ENCODE measurements around the gene TTC7B.

Gene TTC7B

GRCh38 chr14:90576581-90576980 is 239.6 kb downstream of the TTC7B start:
- peak; percentile 63 for DNase-seq (ENCODE audit: low spot score)

- no peak for DNase-seq (ENCODE audit: low spot score)
These were observed 240.4 kb downstream of the TTC7B start for GRCh38 chr14:90575781-90576180.

DNA sequence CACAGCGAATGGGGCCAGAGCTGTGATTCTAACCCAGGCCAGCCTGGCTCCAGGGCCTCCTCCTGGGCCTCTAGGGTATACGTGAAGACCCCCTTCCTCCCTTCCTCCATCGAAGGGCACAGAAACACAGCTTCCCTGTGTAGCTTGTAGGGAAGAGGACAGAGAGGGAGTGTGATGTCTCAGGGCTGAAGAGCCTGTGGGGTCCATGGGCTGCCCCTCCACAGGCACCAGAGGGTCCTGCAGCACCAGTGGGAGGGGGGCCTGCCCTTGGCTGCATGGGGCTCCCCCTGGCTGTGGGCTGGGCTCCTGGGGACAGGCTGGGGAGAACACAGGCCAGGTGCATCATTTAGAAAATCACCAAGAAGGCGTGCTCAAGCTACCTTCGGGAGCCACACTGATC is 240.9 kb downstream of the TTC7B start:
- no peak for DNase-seq (ENCODE audit: low spot score)

- DNase-seq (ENCODE audit: low spot score) = no peak
These were observed 241.8 kb downstream of the TTC7B start for GRCh38 chr14:90574188-90575131.

- no peak for DNase-seq (ENCODE audit: low spot score)
These were observed 242.7 kb downstream of the TTC7B start for GRCh38 chr14:90573385-90574105.

DNA sequence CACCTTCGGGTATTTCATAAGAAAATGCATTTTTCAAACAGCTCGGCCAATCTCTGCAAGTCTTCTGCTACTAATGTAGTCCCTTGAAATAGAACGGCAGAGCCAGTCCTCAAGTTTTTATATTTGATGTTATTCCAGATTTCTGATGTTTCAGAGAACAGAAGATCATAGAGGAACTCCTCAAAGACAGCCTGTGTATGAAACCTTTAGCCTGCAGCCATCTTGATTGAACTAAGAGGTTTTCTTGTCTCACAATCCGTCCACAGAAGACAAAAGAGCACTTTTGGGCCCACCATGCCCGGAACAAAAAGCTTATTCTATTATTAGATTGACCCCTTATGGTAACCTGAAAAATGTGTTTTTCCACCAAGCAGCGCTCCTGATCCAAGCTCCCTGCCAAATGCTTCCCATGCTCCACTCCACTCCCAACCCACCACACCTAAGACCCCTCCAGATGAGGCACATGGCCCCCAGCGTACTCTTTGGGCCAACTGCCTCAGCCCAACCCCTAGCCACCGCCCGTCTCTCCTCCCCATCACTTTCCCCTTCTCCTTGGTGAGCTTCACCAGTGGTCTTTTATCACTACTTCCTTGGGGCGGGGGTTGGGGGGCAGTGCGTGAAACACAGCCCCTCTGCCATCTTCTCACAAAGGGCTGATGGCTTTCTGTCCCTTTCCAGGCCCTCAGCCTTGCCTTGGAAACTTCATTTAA is 243.6 kb downstream of the TTC7B start:
- no peak for DNase-seq (ENCODE audit: low spot score)

DNA sequence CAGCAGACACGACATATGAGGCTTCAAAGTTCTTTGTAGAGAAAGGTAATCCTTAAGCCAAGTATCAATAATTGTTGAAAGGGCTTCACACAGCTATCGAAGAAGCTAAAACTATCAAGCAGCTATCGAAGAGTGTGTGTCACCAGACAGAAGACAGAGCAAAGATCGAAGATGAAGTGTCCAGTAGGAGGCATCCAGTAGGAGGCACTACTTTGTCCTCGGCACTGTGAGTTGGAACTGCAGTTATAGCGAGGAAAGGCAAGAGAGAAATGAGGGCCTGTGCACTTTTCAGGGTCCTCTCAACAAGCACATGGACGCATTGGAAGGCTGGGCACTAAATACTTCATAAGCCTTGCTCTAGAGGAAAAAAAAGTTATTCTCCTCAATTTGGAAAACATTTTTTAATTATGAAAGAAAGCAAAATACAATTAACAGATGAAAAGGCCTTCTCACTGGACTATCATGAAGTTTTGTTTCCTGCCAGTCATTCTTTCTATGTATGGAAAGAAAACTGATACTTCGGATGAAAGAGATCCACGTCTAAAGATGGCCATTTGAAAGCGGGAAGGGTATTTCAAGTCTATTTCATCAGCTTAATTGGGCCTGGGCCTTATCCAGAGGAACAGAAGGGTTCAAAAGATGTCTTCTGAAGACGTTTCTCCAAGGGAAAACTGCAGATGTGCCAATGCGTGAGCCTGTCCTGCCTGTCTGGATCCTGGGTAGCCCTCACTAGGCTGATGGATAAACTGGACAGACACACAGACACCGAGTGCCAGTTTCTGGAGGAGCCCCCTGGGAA is 244.9 kb downstream of the TTC7B start:
- DNase-seq (ENCODE audit: low spot score) = no peak

- no peak for DNase-seq (ENCODE audit: low spot score)
These were observed 245.8 kb downstream of the TTC7B start for GRCh38 chr14:90570461-90570860.

DNA sequence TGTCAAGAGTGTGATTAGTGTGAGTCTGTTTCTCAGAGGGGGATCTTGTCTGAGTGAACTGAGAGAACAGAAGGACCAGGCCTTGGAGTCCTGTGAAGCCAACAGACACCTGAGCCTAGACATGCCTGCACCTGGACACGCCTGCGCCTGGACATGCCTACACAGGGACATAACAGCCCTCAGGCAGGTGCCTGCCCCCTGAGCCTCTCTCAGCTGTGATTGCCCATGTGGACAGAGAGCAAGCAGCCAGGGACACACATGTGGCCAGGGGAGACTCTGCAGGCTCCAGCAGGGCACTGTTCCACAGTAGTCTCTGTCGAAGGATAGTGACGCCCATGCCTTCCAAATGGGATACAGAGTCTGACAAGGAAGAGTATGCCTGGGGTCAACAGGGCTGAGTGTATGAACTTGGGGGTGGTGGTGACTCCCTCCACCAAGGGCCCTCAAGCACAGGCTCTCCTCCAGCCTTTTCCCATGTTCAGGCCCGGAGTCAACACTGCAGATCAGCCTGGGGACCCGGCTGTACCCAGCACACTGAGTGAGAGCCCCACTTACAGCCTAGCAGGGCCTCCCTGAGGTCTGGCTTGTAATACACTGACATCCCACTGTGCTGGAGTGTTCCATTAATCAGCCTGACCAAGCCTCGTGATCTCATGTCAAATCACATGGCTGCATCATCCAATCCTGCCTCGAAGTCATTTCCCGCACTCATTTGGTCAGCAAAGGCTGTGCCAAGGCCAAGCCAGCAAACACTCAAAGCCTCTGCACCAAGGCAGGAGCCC is 246.4 kb downstream of the TTC7B start:
- no peak for DNase-seq (ENCODE audit: low spot score)

- no peak for DNase-seq (ENCODE audit: low spot score)
These were observed 247.0 kb downstream of the TTC7B start for GRCh38 chr14:90569201-90569600.

DNA sequence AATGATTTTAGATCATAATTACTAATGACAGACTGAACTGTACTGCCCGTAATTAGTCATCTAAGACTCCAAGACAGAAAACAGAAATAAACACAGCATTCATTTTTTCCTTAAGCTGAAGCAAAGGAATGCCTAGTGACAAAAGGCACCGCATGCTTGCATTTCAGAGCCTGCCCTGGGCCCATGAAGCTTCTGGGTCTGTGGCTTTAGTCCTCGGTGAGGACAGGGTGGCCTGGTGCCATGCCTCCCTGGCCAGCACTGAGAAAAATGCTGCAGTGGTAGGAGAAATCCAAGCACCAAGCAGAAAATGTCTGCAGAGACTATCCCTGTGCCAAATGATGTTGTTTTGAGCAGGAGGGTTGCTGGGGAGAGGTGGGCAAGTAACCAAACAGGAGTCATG is 247.8 kb downstream of the TTC7B start:
- no peak for DNase-seq (ENCODE audit: low spot score)

DNA sequence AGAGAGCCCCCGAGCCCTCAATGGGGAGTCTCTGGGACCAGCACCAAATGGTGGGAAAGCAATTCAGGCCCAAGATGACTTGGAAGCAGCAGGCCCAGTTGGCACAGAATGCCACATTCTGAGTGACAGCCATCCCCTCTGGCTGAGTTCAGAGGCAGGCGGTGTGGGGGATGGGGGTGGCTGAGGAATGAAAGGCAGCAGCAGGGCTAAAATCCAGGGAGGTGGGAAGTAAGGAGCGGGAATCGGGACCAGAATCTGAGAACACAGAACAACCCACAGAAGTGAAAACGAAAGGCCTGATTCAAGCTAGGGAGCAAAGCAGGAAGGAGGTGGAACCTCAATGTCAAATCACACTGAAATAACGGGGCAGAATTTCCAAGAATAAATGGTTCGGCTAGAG is 248.2 kb downstream of the TTC7B start:
- no peak for DNase-seq (ENCODE audit: low spot score)

GRCh38 chr14:90567191-90567590 is 249.0 kb downstream of the TTC7B start:
- no peak for DNase-seq (ENCODE audit: low spot score)

- DNase-seq (ENCODE audit: low spot score) = no peak
These were observed 249.7 kb downstream of the TTC7B start for GRCh38 chr14:90566481-90566880.

DNA sequence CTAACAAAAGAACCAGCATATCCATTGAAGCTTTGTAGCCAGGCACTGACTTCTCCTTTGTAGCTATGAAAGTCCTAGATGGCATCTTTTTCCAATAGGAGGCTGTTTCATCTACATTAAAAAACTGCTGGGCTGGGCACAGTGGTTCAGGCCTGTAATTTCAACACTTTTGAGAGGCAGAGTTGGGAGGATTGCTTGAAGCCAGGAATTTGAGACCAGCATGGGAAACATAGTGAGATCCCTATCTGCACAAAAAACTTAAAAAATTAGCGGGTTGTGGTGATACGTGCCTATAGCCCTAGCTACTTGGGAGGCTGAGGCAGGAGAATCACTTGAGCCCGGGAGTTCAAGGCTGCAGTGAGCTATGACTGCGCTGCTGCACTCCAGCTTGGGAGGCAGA is 251.7 kb downstream of the TTC7B start:
- no peak for DNase-seq (ENCODE audit: low spot score)

DNA sequence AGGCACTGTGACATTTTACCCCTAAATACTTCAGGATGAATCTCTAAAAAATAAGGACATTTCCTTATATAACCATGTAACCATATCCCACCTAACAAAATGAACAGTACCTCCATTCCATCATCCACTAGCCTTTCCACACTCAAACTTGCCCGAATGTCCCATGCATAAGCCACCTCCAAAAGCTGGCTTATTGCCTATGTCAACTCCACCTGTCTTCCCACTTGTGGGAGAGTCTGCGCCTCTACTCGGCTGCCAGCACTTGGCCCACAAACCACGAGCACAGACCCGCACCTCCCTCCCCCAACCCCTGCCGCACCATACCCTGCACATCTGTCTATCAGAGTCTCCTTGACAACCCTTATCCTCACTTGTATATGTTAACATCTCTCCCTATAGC is 253.6 kb downstream of the TTC7B start:
- no peak for DNase-seq (ENCODE audit: low spot score)

DNA sequence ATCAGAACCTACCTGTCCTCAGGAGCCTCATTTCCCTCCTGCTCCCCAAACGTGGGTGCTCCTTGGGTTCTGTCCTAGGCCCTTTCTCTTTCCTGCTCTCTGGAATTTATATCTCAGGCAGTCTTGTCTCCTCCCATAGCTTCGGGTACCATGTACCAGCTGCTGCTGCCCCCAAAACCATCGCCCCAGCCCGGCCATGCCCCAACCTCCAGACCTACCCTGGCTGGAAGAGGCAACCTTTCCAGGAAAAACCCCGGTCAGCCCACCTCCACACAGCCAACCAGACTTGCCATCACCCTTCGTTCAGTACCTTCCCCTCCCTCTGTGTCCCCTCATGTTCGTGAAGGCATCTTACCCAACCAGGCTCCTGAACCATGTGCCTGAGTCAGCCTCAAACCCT is 254.3 kb downstream of the TTC7B start:
- DNase-seq (ENCODE audit: low spot score) = no peak

GRCh38 chr14:90560991-90561390 is 255.2 kb downstream of the TTC7B start:
- no peak for DNase-seq (ENCODE audit: low spot score)

- DNase-seq (ENCODE audit: low spot score) = no peak
These were observed 255.7 kb downstream of the TTC7B start for GRCh38 chr14:90560558-90560957.

DNA sequence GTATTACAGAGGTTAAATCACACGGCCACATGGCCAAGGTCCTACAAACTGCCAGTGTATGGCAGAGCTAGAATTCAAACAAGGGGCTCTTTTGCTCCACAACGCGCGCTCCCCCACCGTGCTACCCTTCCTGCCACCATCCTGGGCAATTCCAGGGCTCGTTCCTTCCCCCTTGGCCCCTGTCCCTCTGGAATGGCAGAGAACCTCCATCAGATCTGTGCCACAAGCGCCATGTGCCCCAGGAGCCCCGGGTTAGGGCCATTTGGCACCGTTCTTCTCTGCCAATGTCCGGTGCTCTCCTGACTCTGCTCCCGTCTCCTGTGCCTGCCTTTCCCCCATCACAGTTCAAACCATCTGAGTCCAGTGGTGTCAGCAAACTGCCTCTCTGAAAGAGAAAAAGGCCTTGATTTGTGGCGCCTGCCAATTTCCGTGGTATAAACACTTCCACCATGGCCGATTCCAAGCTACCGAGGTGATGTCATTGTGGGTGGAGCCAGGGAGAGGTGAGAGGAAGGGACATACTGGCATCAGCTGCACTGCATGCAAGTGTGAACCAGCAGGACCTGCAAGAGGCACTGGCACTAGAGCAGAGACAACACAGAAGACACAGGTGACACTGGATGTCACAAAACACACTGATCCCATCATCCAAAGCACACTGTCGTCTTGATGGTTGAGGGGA is 256.3 kb downstream of the TTC7B start:
- DNase-seq (ENCODE audit: low spot score) = no peak

Data from AG20443 (cell line).